Stomach (tissue), 4 donors: ENCODE results near the gene SH2D3A.

Source experiments
- CTCF ChIP-seq, 7 experiments: fragments of 450-650 bp in 4 of 7; fragments of 200-600 bp in 3 of 7; sonication (generic) in 3 of 7; IDR thresholded peaks; one replicate each; pipeline ENCODE4 v1.5.1; 2016 to 2019; ENCODE audit warnings: antibody characterized with exemption in 7 of 7, control low read depth in 2 of 7, mild to moderate bottlenecking in 1 of 7
- EP300 ChIP-seq: sonication (generic); formaldehyde crosslinking; IDR thresholded peaks from one replicate; pipeline ENCODE4 v1.6.1; 2017; ENCODE audit warnings: antibody characterized with exemption
- POLR2A ChIP-seq, 4 donors: fragments of 450-650 bp; IDR thresholded peaks; one replicate each; pipeline ENCODE4 v1.6.1; 2016; ENCODE audit warnings: antibody characterized with exemption in 4 of 4, control low read depth in 2 of 4, mild to moderate bottlenecking in 1 of 4, moderate library complexity in 1 of 4
- POLR2AphosphoS5 ChIP-seq, 3 donors: sonication (generic); formaldehyde crosslinking; IDR thresholded peaks; one replicate each; pipeline ENCODE4 v1.6.1; 2016; ENCODE audit warnings: antibody characterized with exemption in 3 of 3

GRCh38 chr19:6707011-6707657 is 60.1 kb downstream of the SH2D3A start:
- TF ChIP-seq CTCF (IDR thresholded peaks at IDR 0.05) (no peak), POLR2A (IDR thresholded peaks at IDR 0.05) (no peak), EP300 (no peak), POLR2AphosphoS5 (IDR thresholded peaks at IDR 0.05) (no peak)
